GM21619 (cell line): Measurements from ENCODE around the gene FOXQ1.
"Not testable (repeated sequence)": the region's sequence is repeated elsewhere in the genome, so short reads cannot be mapped to it uniquely, and the experiment has no call there.

ENCODE experiments used
- ATAC-seq: cut with Tn5 transposase; IDR thresholded peaks from one replicate; pipeline ENCODE4 v1.9.1; 2021; ENCODE audit not compliant: unreplicated experiment

Gene FOXQ1

GRCh38 chr6:1318584-1318983, 6.7 kb downstream of the FOXQ1 start:
- not testable (repeated sequence) for ATAC-seq

- ATAC-seq = no peak
These were observed 9.8 kb downstream of the FOXQ1 start for GRCh38 chr6:1321738-1322137.

- ATAC-seq = no peak
These were observed 10.3 kb downstream of the FOXQ1 start for GRCh38 chr6:1322156-1322555.

DNA sequence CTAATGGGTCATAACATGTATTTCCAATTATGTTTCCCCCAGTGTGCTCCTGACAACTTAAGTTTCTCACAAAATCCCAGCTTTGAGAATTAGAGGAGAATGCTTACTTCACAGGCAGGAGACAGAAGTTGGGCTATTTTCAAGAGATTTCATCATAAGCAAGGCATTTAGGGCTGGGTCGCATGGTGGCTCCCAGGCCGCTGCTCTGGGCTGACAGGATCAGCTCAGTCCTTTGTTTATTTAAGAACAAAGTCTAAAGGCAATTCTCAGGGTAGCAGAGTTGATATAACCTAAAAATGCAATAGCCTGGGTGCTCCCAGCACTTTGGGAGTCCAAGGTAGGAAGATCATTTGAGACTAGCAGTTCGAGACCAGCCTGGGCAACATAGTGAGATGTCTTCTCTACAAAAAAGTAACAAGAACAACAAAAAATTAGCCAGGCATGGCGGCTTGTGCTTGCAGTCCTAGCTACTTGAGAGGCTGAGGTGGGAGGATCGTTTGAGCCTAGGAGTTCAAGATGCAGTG, 10.9 kb downstream of the FOXQ1 start:
- no peak for ATAC-seq

DNA sequence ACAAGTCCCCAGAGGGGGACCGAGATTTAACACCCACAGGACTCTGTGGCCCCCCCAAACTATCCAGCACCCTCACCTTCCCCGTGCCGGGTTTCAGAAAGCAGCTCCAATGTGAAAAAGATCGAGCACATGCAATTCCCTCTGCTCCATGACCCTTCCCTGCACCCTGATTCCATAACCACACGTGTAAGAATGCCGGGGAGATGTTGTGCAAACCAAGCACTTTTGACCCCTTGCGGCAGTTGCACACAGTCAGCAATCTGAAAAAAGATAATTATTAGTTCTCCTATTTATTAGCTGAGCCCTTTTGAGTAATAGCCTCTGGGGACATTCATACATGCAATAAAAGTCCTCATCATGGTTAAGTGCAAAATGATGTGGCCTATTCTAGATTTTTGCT, 13.0 kb downstream of the FOXQ1 start:
- ATAC-seq = no peak

GRCh38 chr6:1325461-1326309, 13.8 kb downstream of the FOXQ1 start:
- ATAC-seq = no peak

GRCh38 chr6:1326535-1327121, 14.7 kb downstream of the FOXQ1 start:
- ATAC-seq = no peak

- ATAC-seq = no peak
These were observed 15.7 kb downstream of the FOXQ1 start for GRCh38 chr6:1327630-1328029.

- ATAC-seq = no peak
These were observed 16.4 kb downstream of the FOXQ1 start for GRCh38 chr6:1328129-1328800.

- no peak for ATAC-seq
These were observed 17.8 kb downstream of the FOXQ1 start for GRCh38 chr6:1329708-1330107.

DNA sequence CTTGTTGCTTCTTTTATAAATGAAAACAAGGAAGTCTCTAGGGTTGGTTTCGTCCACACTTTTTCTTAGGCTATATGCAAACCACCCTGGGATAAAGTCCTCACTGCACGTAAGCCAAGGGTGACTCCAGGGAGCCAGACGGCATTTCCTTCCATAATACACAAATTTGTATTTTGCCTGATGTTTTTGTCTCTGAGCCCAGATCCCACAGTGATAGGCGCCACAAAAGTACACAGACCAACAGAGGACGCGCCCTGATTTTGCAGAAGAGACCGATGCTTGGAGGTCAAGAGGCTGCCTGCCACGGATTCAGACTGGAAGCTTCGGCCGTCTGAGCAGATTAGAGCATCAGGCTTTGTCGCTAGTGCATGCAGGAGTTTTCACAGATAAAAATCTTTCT, 22.8 kb downstream of the FOXQ1 start:
- ATAC-seq = no peak

- ATAC-seq = no peak
These were observed 23.6 kb downstream of the FOXQ1 start for GRCh38 chr6:1335367-1336037.

DNA sequence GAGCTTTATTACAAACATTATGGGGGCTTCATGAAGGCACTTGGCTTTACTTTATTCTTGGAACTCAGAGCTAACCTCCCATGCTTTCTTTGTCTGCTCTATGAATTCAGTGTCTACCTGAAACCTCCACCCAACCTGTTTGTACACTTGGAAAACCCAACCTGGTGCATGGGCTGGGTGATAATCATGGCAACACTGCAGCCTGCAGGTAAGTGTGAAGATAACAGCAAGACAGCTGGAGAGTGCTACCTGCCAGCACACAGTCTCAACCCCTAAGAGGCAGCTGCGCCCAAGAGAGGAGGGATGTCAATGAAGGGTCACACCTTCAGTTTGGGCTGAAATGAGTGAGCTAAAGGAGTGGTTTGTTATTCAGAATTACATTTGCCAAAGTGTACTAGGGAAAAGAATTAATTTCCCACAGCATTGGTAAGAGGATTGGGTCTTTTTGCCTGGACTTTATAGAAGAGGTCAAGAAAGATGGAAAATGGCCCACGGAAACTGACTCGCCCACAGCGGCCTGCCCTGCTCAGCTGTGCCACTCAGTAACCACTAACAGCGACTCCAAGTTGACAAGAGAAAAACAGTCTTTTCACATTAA, 24.4 kb downstream of the FOXQ1 start:
- no peak for ATAC-seq

DNA sequence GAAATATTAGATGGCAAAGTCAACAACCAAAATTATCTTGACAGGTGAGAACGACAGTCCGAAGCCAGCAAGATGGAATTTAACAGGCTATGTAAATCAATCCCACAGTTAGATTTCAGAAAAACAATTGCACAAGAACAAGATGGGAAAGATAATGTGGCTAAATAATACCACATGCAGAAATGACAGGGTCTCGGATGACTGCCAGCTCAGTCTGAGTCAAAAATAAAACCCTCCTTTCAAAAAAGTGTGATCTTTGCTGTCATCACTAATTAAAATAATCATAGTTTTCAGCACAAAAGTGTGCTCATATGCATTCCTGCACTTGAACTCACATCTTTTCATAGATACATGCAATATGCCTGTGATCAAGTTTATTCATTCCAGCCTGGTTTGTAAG, 25.9 kb downstream of the FOXQ1 start:
- no peak for ATAC-seq

- no peak for ATAC-seq
These were observed 34.2 kb downstream of the FOXQ1 start for GRCh38 chr6:1346101-1346500.

DNA sequence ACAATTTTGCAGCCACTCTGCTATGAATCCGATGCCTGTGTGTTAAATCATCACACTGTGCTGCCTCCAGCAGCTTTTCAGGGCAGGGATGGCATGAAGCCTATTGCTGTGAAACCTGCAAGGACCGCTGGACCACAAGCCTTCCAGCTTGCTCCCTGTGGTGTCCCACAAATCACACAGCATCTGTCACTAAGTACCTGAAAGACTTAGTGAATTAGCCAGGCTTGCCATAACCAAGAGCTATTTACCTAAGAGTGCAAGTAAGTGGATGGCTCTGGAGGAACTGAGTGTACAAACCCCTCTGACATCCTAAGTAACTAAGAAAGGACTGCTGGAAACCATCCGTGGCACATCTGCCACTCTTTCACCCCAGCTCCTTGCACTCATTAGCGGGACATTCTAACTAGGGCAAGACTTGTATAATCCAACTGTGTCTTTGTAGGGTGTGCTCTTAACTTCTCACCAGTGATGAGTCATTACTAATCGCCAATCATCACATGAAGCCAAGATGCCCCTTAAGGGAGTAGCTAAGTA, 34.7 kb downstream of the FOXQ1 start:
- no peak for ATAC-seq

DNA sequence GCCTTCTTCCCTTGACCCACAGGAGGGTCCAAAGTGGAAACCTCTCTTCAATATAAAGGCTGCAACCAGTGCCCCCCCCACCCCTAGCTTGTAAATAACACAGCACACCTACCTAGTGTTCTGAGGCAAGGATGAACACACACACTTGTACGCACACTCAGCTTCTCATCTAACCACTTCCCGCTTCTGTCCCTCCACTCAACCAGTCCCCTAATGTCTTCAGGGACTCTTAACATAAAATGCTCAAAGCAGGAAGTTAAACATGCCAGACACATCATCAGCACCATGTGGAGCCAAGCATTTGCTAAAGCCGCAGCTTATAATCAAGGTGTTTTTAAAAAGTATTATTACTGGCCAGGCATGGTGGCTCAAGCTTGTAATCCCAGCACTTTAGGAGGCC, 35.3 kb downstream of the FOXQ1 start:
- ATAC-seq = no peak

DNA sequence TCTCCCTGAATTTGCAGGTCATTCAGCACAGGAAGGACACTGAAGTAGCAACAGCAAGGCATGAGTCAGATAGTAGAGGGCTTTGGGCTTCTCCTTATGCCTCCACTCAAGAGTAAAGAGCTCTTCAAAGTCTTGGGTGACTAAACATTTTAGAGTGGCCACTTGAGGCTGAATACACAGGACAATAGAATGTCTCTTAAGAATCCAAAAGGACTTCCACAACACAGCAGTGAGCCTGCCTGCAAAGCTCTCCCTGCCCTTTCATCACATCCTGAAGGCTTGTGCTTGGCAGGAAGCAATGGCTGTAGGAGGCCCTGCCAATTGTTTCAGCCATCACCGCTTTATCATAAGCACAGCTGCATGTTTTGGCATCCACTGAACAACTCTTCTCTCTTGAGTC, 36.8 kb downstream of the FOXQ1 start:
- no peak for ATAC-seq

- no peak for ATAC-seq
These were observed 37.8 kb downstream of the FOXQ1 start for GRCh38 chr6:1349655-1350054.

GRCh38 chr6:1351381-1352008, 39.6 kb downstream of the FOXQ1 start:
- no peak for ATAC-seq
